HCT116 (cell line): ENCODE results near the gene DQX1. TPM values are rescaled to one million over a fixed set of nuclear protein-coding genes. Genes with fewer than 3 reads are reported as not detected.

Experiments used
- ATAC-seq: fragments of 200-7000 bp; cut with Tn5 transposase; 2 replicates; pipeline ENCODE4 v1.9.1; 2020; ENCODE audit warnings: mild to moderate bottlenecking, moderate library complexity
- BruUV-seq: library from RNA; stranded (reverse); fragments of 400-500 nt; replicated peaks from 2 replicates; lab custom pipeline; 2021; lab: Mats Ljungman, UMichigan
- CTCF ChIA-PET: fragments of 300-600 bp; sonication (Branson Sonifier 250); formaldehyde crosslinking; loops from one replicate; lab custom pipeline; 2021; ENCODE audit warnings: antibody characterized with exemption; lab: Charles Lee
- POLR2A ChIA-PET: fragments of 300-600, 350-600 bp; sonication (Branson Sonifier 250); formaldehyde crosslinking; loops from one replicate; lab custom pipeline; 2021; ENCODE audit warnings: antibody characterized with exemption; lab: Charles Lee
- RAD21 ChIA-PET, 2 experiments: fragments of 300-600 bp; sonication (Branson Sonifier 250); formaldehyde crosslinking; loops; one replicate each; lab custom pipeline; 2023; ENCODE audit warnings: low total read pairs in 2 of 2; ENCODE audit not compliant: uncharacterized antibody in 2 of 2, unreplicated experiment in 2 of 2, low non-redundant PET in 1 of 2; lab: Charles Lee
- DNase-seq: peaks from one replicate; pipeline ENCODE4 v3.0.0-alpha.2; 2010; ENCODE audit warnings: low read depth, low spot score
- H2AFZ ChIP-seq: fragments of 200-600 bp; shearing (Covaris generic), sonication (generic); 2 replicates; pipeline ENCODE4 v1.6.1; 2017; ENCODE audit warnings: low read depth, mixed run types, mixed read lengths, antibody characterized with exemption, low read length; ENCODE audit not compliant: poor library complexity, severe bottlenecking
- H3K27ac ChIP-seq: 2 replicates; pipeline ENCODE4 v1.5.1; 2012; ENCODE audit warnings: low read depth, low read length
- H3K27me3 ChIP-seq: fragments of 200-600 bp; sonication (generic); 2 replicates; pipeline ENCODE4 v1.6.1; 2016; ENCODE audit warnings: mixed run types, low read length, mixed read lengths; ENCODE audit not compliant: insufficient read depth
- H3K36me3 ChIP-seq, 2 experiments: fragments of 200-500 bp in 1 of 2; fragments of 200-600 bp in 1 of 2; sonication (Bioruptor generic) in 1 of 2; sonication (generic) in 1 of 2; 2 replicates each; pipeline versions ENCODE4 v1.5.1 to v1.6.1; 2014 to 2016; ENCODE audit warnings: low read length in 2 of 2, inconsistent platforms in 1 of 2, mixed read lengths in 1 of 2, mixed run types in 1 of 2; ENCODE audit not compliant: insufficient read depth in 2 of 2, control insufficient read depth in 1 of 2
- H3K4me1 ChIP-seq, 2 experiments: fragments of 200-600 bp in 1 of 2; sonication (generic) in 1 of 2; 2 replicates each; pipeline versions ENCODE4 v1.5.1 to v1.6.1; 2012 to 2017; ENCODE audit warnings: low read length in 2 of 2, inconsistent platforms in 1 of 2, mild to moderate bottlenecking in 1 of 2, mixed read lengths in 1 of 2, mixed run types in 1 of 2, moderate library complexity in 1 of 2; ENCODE audit not compliant: insufficient read depth in 2 of 2, control insufficient read depth in 1 of 2
- H3K4me2 ChIP-seq: fragments of 200-600 bp; sonication (generic); 2 replicates; pipeline ENCODE4 v1.6.1; 2017; ENCODE audit warnings: mixed run types, low read length, mixed read lengths
- H3K4me3 ChIP-seq, 2 experiments: fragments of 200-600 bp in 1 of 2; sonication (generic) in 1 of 2; replicated peaks in 1 of 2; 2 replicates each; pipeline ENCODE4 v1.5.1; 2011 to 2016; ENCODE audit warnings: low read length in 2 of 2, control low read depth in 1 of 2, low read depth in 1 of 2, mild to moderate bottlenecking in 1 of 2, mixed read lengths in 1 of 2, mixed run types in 1 of 2
- H3K79me2 ChIP-seq: fragments of 200-600 bp; sonication (generic); 2 replicates; pipeline ENCODE4 v1.6.1; 2017; ENCODE audit warnings: mild to moderate bottlenecking, mixed run types, low read length, moderate library complexity, mixed read lengths; ENCODE audit not compliant: insufficient read depth
- H3K9ac ChIP-seq: fragments of 200-600 bp; sonication (generic); 2 replicates; pipeline ENCODE4 v1.6.1; 2016; ENCODE audit warnings: low read length, mixed read lengths
- H3K9me2 ChIP-seq: fragments of 200-600 bp; sonication (generic), shearing (Covaris generic); 2 replicates; pipeline ENCODE4 v1.6.1; 2017; ENCODE audit warnings: mixed run types, mild to moderate bottlenecking, moderate library complexity; ENCODE audit not compliant: insufficient read depth
- H3K9me3 ChIP-seq, 2 experiments: fragments of 200-500 bp in 1 of 2; fragments of 200-600 bp in 1 of 2; sonication (Bioruptor generic) in 1 of 2; sonication (generic) in 1 of 2; 2 replicates each; pipeline ENCODE4 v1.6.1; 2014 to 2017; ENCODE audit warnings: low read length in 2 of 2, mixed read lengths in 2 of 2, inconsistent platforms in 1 of 2, low read depth in 1 of 2, mild to moderate bottlenecking in 1 of 2, mixed run types in 1 of 2, moderate library complexity in 1 of 2; ENCODE audit not compliant: control insufficient read depth in 1 of 2, insufficient read depth in 1 of 2
- H4K20me1 ChIP-seq: fragments of 200-600 bp; sonication (generic), shearing (Covaris generic); 2 replicates; pipeline ENCODE4 v1.6.1; 2017; ENCODE audit warnings: mixed run types, mild to moderate bottlenecking, moderate library complexity; ENCODE audit not compliant: insufficient read depth
- CBX3 ChIP-seq: IDR thresholded peaks from 2 replicates; pipeline ENCODE4 v1.6.1; 2012; ENCODE audit warnings: low read depth
- CEBPB ChIP-seq: IDR thresholded peaks from 2 replicates; pipeline ENCODE4 v1.6.1; 2012; ENCODE audit warnings: low read depth
- ELF1 ChIP-seq: IDR thresholded peaks from 2 replicates; pipeline ENCODE4 v1.6.1; 2012; ENCODE audit warnings: low read depth, borderline replicate concordance
- EZH2 ChIP-seq: fragments of 200-600 bp; sonication (generic); IDR thresholded peaks from 2 replicates; pipeline ENCODE4 v1.6.1; 2017; ENCODE audit warnings: antibody characterized with exemption, mixed run types
- FOSL1 ChIP-seq: IDR thresholded peaks from 2 replicates; pipeline ENCODE4 v1.6.1; 2012; ENCODE audit warnings: low read depth
- JUND ChIP-seq: IDR thresholded peaks from 2 replicates; pipeline ENCODE4 v1.6.1; 2012
- POLR2A ChIP-seq: IDR thresholded peaks from 2 replicates; pipeline ENCODE4 v1.7.0; 2011; ENCODE audit warnings: borderline replicate concordance; ENCODE audit not compliant: insufficient read depth, insufficient read length; ENCODE audit errors: extremely low read depth
- POLR2AphosphoS5 ChIP-seq: IDR thresholded peaks from 2 replicates; pipeline ENCODE4 v1.6.1; 2011; ENCODE audit warnings: mild to moderate bottlenecking, low read depth, low read length, moderate library complexity
- RAD21 ChIP-seq: IDR thresholded peaks from 2 replicates; pipeline ENCODE4 v1.6.1; 2012; ENCODE audit warnings: low read depth, mild to moderate bottlenecking
- SIN3A ChIP-seq: IDR thresholded peaks from 2 replicates; pipeline ENCODE4 v1.6.1; 2012; ENCODE audit warnings: low read depth
- SRF ChIP-seq: IDR thresholded peaks from 2 replicates; pipeline ENCODE4 v1.6.1; 2012; ENCODE audit warnings: low read depth
- TCF7L2 ChIP-seq: IDR thresholded peaks from 2 replicates; pipeline ENCODE4 v1.7.0; 2011; ENCODE audit warnings: borderline replicate concordance, inconsistent platforms; ENCODE audit not compliant: insufficient read depth, insufficient read length; ENCODE audit errors: extremely low read depth
- ZNF274 ChIP-seq: fragments of 200-500 bp; sonication (Bioruptor generic); IDR thresholded peaks from 2 replicates; pipeline ENCODE4 v1.6.1; 2014; ENCODE audit warnings: mild to moderate bottlenecking, low read depth, low read length, inconsistent platforms
- intact Hi-C: fragments of 100-400 bp; cut with micrococcal nuclease; formaldehyde crosslinking; loops from 2 replicates; pipeline ENCODE4 v1.10.0; 2022
- total RNA-seq: library from RNA; stranded (reverse); gene quantifications from one replicate; pipeline ENCODE4 v1.2.1, GENCODE V29; 2021; ENCODE audit not compliant: unreplicated experiment
- TF ChIP-seq, protein P1 (sequence below): IDR thresholded peaks from 2 replicates; pipeline ENCODE4 v1.6.1; 2012
- TF ChIP-seq, protein P2 (sequence below): IDR thresholded peaks from 2 replicates; pipeline ENCODE4 v1.6.1; 2011; ENCODE audit warnings: mild to moderate bottlenecking, low read length, moderate library complexity; ENCODE audit not compliant: insufficient replicate concordance; ENCODE audit errors: extremely low read depth

The DQX1 gene
- total RNA-seq, 1 experiment from 2014 or later = 0.98 TPM

DNA sequence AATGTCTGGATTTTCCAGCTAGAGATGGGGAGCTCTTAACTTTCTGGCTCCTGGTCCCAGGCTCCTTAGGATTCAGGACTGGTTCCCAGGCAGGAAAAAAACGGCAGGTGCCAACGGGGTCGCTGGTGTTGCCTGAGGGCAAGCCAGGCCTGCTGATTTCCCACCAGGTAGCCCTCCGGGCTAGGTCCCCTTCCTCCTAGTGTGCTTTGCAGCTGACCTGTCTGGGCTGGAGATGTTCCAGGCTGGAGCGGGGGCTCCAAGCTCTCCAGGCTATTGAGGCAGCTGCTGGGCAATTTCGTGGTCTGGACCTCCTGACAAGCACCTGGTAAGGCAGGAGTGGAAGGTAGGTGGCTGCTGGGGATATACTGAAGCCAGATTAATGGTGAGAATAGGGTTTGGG, 51.5 kb downstream of the DQX1 start:
- H3K27ac ChIP-seq = no peak overlapping the region
- no peak overlapping the region for H3K9ac ChIP-seq
- no peak overlapping the region for H3K4me3 ChIP-seq
- peaks cover 13 to 17% of the 10 kb centered on the region in 2 experiments; a peak in 2 of 4 replicates for H3K36me3 ChIP-seq
- CTCF ChIA-PET = interaction anchor here (1.0 to 1.8 kb wide), 3 partner anchors 9 to 139 kb away, joined by 3 to 6 read pairs (median 3); partner anchors contain the start of genes CCDC142, TTC31 and WBP1
- H3K4me1 ChIP-seq = peaks cover 12 to 18% of the 10 kb centered on the region in 2 experiments; a peak in 3 of 4 replicates
- ATAC-seq = no peak
- H4K20me1 ChIP-seq = no peaks in the 10 kb centered on the region
- POLR2A ChIA-PET = interaction anchor here (1.0 to 1.1 kb wide), 2 partner anchors 16 to 26 kb away, joined by 3 read pairs; partner anchors contain the start of gene WBP1
- DNase-seq = no peak
- no peak overlapping the region for H2AFZ ChIP-seq
- H3K9me3 ChIP-seq = no peaks in the 10 kb centered on the region
- no TSS peak for BruUV-seq
- H3K9me2 ChIP-seq = no peaks in the 10 kb centered on the region
- intact Hi-C loops = no loop called here
- H3K27me3 ChIP-seq = no peaks in the 10 kb centered on the region
- peaks cover 10% of the 10 kb centered on the region for H3K79me2 ChIP-seq
- H3K4me2 ChIP-seq = no peak overlapping the region
- TF ChIP-seq, protein P1, sequence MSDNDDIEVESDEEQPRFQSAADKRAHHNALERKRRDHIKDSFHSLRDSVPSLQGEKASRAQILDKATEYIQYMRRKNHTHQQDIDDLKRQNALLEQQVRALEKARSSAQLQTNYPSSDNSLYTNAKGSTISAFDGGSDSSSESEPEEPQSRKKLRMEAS = no peak
- no peak for TF ChIP-seq SIN3A
- TF ChIP-seq FOSL1 = no peak
- TF ChIP-seq JUND = no peak
- no peak for TF ChIP-seq POLR2A
- TF ChIP-seq ZNF274 = no peak
- TF ChIP-seq EZH2 = no peak
- TF ChIP-seq POLR2AphosphoS5 = no peak
- TF ChIP-seq RAD21 = no peak
- no peak for TF ChIP-seq ELF1
- TF ChIP-seq SRF = no peak
- no peak for TF ChIP-seq TCF7L2
- TF ChIP-seq CEBPB = no peak
- no peak for TF ChIP-seq CBX3
- TF ChIP-seq, protein P2, sequence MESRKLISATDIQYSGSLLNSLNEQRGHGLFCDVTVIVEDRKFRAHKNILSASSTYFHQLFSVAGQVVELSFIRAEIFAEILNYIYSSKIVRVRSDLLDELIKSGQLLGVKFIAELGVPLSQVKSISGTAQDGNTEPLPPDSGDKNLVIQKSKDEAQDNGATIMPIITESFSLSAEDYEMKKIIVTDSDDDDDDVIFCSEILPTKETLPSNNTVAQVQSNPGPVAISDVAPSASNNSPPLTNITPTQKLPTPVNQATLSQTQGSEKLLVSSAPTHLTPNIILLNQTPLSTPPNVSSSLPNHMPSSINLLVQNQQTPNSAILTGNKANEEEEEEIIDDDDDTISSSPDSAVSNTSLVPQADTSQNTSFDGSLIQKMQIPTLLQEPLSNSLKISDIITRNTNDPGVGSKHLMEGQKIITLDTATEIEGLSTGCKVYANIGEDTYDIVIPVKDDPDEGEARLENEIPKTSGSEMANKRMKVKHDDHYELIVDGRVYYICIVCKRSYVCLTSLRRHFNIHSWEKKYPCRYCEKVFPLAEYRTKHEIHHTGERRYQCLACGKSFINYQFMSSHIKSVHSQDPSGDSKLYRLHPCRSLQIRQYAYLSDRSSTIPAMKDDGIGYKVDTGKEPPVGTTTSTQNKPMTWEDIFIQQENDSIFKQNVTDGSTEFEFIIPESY = no peak
- RAD21 ChIA-PET = no interaction called here
